ENCODE results near the gene AMZ1. TPM values are rescaled to one million over a fixed set of nuclear protein-coding genes. Genes with fewer than 3 reads are reported as not detected.
A peak's percentile ranks its signal among the peaks of the same experiment; 100 is the strongest.

Gene AMZ1
- total and polyA plus RNA-seq, 2 experiments from 2014 or later, result 3.4 to 5.9 TPM

DNA sequence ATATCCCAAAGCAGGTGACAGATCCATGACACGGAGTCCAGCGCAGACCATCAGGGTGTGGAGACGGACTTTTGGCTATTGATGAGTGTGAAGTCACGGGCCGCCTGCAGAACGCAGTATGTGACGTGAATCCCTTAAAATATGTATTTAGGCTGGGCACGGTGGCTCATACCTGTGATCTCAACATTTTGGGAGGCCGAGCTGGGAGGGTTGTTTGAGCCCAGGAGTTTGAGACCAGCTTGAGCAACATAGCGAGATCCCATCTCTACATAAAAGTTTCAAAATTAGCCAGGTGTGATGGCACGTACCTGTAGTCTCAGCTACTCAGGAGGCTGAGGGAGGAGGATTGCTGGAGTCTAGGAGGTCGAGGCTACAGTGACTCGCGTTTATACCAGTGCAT is 1.9 kb upstream of the AMZ1 start:
- Histone ChIP-seq H2AFZ (no peak overlapping the region), H3K9me2 (ENCODE audit: insufficient read depth) (no peaks in the 10 kb centered on the region), H3K4me2 (ENCODE audit: unreplicated experiment) (no peak overlapping the region), H3K27me3 (replicated peaks; ENCODE audit: insufficient read depth) (no peaks in the 10 kb centered on the region), H3K9me3 (ENCODE audit: low read depth) (no peaks in the 10 kb centered on the region), H4K20me1 (ENCODE audit: insufficient read depth) (no peaks in the 10 kb centered on the region), H3K79me2 (ENCODE audit: insufficient read depth) (no peaks in the 10 kb centered on the region), H3K4me1 (ENCODE audit: insufficient read depth) (peaks cover 4% of the 10 kb centered on the region; the same call in 1 of the 2 replicates), H3K4me3 (no peak overlapping the region), H3K27ac (no peak overlapping the region), H3K36me3 (ENCODE audit: low read depth) (no peaks in the 10 kb centered on the region), H3K9ac (no peak overlapping the region), H3F3A (ENCODE audit: insufficient read depth) (peaks cover 6% of the 10 kb centered on the region; the same call in 1 of the 2 replicates)
- 90 to 91% methylated on average over 14 of the region's 14 CpGs for WGBS, 2 experiments (ENCODE audit: low coverage in 1 of 2, low lambda C conversion rate in 2 of 2, missing lambda C conversion rate in 2 of 2)
- TF ChIP-seq EZH2 (IDR thresholded peaks at IDR 0.05; ENCODE audit: insufficient read depth, poor library complexity, severe bottlenecking) (no peak), EZH2phosphoT487 (IDR thresholded peaks at IDR 0.05; ENCODE audit: insufficient read depth, low read depth) (no peak)
- DNase-seq, result no peak
- in situ Hi-C loops (cut with MboI), result loop anchor here (25.0 kb wide), 1 partner anchor 224 kb away; no protein-coding TSS in a partner anchor

DNA sequence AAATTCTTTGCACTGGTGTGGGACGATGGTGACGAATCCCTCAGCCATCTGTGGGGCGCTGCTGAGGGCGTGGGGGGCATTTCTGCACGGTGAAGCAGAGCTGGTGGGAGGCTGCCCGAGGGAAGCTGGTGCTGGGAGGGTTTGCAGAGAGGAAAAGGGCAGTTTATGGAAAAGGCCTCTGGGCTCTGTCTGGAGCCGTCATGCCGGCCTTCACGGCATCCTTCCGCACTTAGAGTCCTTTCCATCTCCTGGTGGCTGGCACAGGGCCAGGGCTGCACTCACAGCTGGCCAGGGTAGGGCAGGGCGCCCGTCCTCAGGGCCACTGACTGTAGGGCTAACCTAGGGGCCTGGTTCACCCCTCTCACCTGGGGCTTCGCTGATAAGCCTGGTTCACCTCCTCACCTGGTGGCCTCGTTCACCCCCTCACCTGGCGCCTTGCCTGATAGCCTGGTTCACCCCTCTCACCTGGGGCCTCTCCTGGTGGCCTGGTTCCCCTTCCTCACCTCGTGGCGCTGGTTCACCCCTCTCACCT is 598 bp upstream of the AMZ1 start:
- Histone ChIP-seq H3K4me3 (peak overlapping the region; percentile 65), H3K9me3 (ENCODE audit: low read depth) (no peaks in the 10 kb centered on the region), H3K4me2 (ENCODE audit: unreplicated experiment) (peak overlapping the region; percentile 72), H3K27ac (peak overlapping the region; percentile 51), H4K20me1 (ENCODE audit: insufficient read depth) (no peaks in the 10 kb centered on the region), H3K79me2 (ENCODE audit: insufficient read depth) (no peaks in the 10 kb centered on the region), H3K9me2 (ENCODE audit: insufficient read depth) (no peaks in the 10 kb centered on the region), H3K9ac (peak overlapping the region; percentile 67), H3K27me3 (replicated peaks; ENCODE audit: insufficient read depth) (no peaks in the 10 kb centered on the region), H3K4me1 (ENCODE audit: insufficient read depth) (peaks cover 4% of the 10 kb centered on the region; the same call in 1 of the 2 replicates), H2AFZ (peak overlapping the region; percentile 6; the same call in 1 of the 2 replicates), H3F3A (ENCODE audit: insufficient read depth) (peaks cover 6% of the 10 kb centered on the region; the same call in 1 of the 2 replicates), H3K36me3 (ENCODE audit: low read depth) (no peaks in the 10 kb centered on the region)
- in situ Hi-C loops (cut with MboI), result loop anchor here (25.0 kb wide), 1 partner anchor 225 kb away; no protein-coding TSS in a partner anchor
- DNase-seq, result peak; percentile 89
- WGBS, 2 experiments (ENCODE audit: low coverage in 1 of 2, low lambda C conversion rate in 2 of 2, missing lambda C conversion rate in 2 of 2), result 29 to 37% methylated on average over 14 to 17 of the region's 17 CpGs
- TF ChIP-seq EZH2phosphoT487 (IDR thresholded peaks at IDR 0.05; ENCODE audit: insufficient read depth, low read depth), result no peak
- no peak for TF ChIP-seq EZH2 (IDR thresholded peaks at IDR 0.05; ENCODE audit: insufficient read depth, poor library complexity, severe bottlenecking)

DNA sequence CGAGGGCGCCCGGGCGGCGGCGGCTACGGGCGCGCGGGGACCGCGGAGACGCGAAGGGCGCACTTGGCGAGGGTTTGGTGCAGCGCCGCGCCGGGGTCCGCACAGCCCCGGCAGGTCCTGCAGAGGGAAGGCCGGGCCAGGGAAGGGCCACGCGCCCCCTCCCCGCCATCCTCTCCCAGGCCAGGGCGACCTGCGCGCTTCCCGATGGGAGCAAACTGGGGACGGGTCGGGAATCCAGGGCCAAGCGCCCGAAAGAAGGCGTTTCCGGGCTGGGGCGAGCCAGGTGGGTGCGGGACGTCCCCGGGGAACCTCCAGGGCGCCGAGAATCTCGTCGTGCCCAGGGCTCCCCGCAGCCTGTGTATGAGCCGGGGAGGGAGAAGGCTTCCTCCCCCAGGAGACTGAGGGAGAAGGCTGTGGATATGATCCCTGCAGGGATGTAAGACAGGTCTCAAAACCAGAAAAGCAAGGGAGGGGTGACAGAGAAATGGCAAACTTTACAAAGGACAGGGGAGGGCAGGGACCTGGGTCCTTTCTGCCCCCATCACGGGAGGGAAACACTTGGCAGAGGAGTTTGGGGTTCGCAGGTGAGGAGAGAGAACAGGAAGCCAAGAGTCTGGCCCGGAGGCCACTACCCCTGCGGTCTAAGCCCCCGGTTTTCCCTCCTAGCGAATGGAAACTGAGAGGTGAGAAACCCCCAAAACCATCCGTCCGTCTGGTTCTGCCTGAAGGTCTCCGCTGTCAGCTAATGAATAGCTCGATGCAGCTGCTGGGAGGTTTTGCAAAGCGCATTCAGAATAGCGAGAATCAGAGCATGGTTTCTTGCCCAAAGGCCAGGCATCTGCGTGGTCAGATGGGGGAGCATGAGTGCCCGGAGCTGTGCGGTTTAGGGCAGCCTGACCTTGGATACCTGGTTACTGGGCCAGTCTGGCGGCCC is 674 bp downstream of the AMZ1 start:
- peak; percentile 55 for DNase-seq
- H3K4me2 ChIP-seq (ENCODE audit: unreplicated experiment), result peak overlapping the region; percentile 59
- no peaks in the 10 kb centered on the region for H3K27me3 ChIP-seq (replicated peaks; ENCODE audit: insufficient read depth)
- in situ Hi-C loops (cut with MboI), result loop anchor here (25.0 kb wide), 1 partner anchor 226 kb away; no protein-coding TSS in a partner anchor
- H3K4me1 ChIP-seq (ENCODE audit: insufficient read depth), result peaks cover 4% of the 10 kb centered on the region; the same call in 1 of the 2 replicates
- H3K9me3 ChIP-seq (ENCODE audit: low read depth), result no peaks in the 10 kb centered on the region
- H3K9ac ChIP-seq, result peak overlapping the region; percentile 67
- H3K36me3 ChIP-seq (ENCODE audit: low read depth), result no peaks in the 10 kb centered on the region
- no peaks in the 10 kb centered on the region for H3K79me2 ChIP-seq (ENCODE audit: insufficient read depth)
- H3K27ac ChIP-seq, result no peak overlapping the region
- peaks cover 6% of the 10 kb centered on the region; the same call in 1 of the 2 replicates for H3F3A ChIP-seq (ENCODE audit: insufficient read depth)
- peak overlapping the region; percentile 62 for H2AFZ ChIP-seq
- peak overlapping the region; percentile 65 for H3K4me3 ChIP-seq
- no peaks in the 10 kb centered on the region for H3K9me2 ChIP-seq (ENCODE audit: insufficient read depth)
- WGBS, 2 experiments (ENCODE audit: low coverage in 1 of 2, low lambda C conversion rate in 2 of 2, missing lambda C conversion rate in 2 of 2), result 10 to 12% methylated on average over 38 to 62 of the region's 62 CpGs
- H4K20me1 ChIP-seq (ENCODE audit: insufficient read depth), result no peaks in the 10 kb centered on the region
- TF ChIP-seq EZH2phosphoT487 (IDR thresholded peaks at IDR 0.05; ENCODE audit: insufficient read depth, low read depth) (no peak), EZH2 (IDR thresholded peaks at IDR 0.05; ENCODE audit: insufficient read depth, poor library complexity, severe bottlenecking) (peak; percentile 50)

DNA sequence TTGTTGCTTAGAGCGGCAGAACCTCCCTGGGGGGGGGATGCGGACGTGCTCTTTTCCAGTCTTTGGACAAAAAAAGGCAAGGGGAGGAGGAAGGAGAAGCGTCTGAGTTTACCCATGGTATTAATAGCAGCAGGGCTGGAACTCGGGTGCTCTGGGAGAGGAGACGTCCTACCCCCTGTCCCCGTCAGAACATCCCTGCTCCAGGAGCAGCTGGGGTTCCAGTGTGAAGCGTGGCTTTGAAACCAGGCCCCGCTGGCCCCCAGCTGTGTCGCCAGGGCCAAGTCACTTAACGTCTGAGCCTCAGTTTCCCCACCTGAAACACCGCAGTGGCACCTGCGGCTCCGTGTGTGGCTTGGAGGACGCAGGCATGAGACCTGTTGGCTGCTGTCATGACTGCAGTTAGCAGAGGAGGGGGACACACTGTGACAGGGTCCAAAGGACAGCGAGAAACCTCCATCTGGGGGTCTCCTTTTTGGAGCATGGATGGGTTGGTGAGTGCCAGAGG is 1.4 kb downstream of the AMZ1 start:
- 72 to 78% methylated on average over 15 to 16 of the region's 16 CpGs for WGBS, 2 experiments (ENCODE audit: low coverage in 1 of 2, low lambda C conversion rate in 2 of 2, missing lambda C conversion rate in 2 of 2)
- H4K20me1 ChIP-seq (ENCODE audit: insufficient read depth), result no peaks in the 10 kb centered on the region
- no peaks in the 10 kb centered on the region for H3K9me2 ChIP-seq (ENCODE audit: insufficient read depth)
- peak overlapping the region; percentile 65 for H3K4me3 ChIP-seq
- H3K9ac ChIP-seq, result peak overlapping the region; percentile 67; the same call in 1 of the 2 replicates
- no peak overlapping the region for H3K27ac ChIP-seq
- H3F3A ChIP-seq (ENCODE audit: insufficient read depth), result peaks cover 6% of the 10 kb centered on the region; the same call in 1 of the 2 replicates
- no peak for TF ChIP-seq EZH2phosphoT487 (IDR thresholded peaks at IDR 0.05; ENCODE audit: insufficient read depth, low read depth)
- no peaks in the 10 kb centered on the region for H3K79me2 ChIP-seq (ENCODE audit: insufficient read depth)
- H3K9me3 ChIP-seq (ENCODE audit: low read depth), result no peaks in the 10 kb centered on the region
- peak overlapping the region; percentile 62; the same call in 1 of the 2 replicates for H2AFZ ChIP-seq
- H3K4me2 ChIP-seq (ENCODE audit: unreplicated experiment), result peak overlapping the region; percentile 59
- no peaks in the 10 kb centered on the region for H3K36me3 ChIP-seq (ENCODE audit: low read depth)
- in situ Hi-C loops (cut with MboI), result loop anchor here (25.0 kb wide), 1 partner anchor 227 kb away; no protein-coding TSS in a partner anchor
- no peak for DNase-seq
- H3K27me3 ChIP-seq (replicated peaks; ENCODE audit: insufficient read depth), result no peaks in the 10 kb centered on the region
- H3K4me1 ChIP-seq (ENCODE audit: insufficient read depth), result peaks cover 4% of the 10 kb centered on the region; the same call in 1 of the 2 replicates
